GM19397 (cell line): ENCODE measurements around the gene PTGER2.

ENCODE experiments used
- ATAC-seq: cut with Tn5 transposase; IDR thresholded peaks from one replicate; pipeline ENCODE4 v1.9.1; 2021; ENCODE audit warnings: mild to moderate bottlenecking, moderate library complexity; ENCODE audit not compliant: unreplicated experiment

Gene PTGER2

DNA sequence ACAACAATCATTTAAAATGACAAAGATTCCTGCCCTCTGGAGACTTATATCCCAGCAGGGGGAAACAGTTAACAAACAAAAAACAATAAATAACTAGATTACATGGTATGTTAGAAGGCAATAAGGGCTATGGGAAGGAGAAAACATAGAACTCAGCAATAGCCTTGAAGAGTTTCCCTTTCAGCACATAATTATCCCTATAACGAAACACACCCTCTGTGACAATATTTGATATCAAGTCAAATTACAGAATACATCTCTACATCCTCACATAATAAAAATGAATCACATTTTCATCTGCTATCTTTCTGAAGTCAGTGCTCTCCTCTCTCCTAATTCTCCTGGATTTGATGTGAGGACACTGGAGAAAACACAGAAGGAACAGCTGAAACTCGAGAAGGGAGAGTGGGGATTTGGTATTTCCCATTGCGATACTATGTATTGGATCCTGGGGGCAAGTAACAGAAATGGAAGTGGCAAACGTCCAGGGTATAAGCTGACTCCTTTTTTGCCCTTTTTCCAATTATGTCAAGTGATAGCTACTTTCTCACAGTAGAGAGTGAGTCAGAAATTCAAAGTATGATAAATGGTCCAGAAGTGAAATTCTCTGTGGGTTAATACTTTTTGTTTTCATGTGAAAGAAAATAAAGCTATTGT, 9.7 kb upstream of the PTGER2 start:
- no peak for ATAC-seq

GRCh38 chr14:52305014-52305413, 9.1 kb upstream of the PTGER2 start:
- no peak for ATAC-seq

- no peak for ATAC-seq
Measured at GRCh38 chr14:52307376-52307775, 6.7 kb upstream of the PTGER2 start.

DNA sequence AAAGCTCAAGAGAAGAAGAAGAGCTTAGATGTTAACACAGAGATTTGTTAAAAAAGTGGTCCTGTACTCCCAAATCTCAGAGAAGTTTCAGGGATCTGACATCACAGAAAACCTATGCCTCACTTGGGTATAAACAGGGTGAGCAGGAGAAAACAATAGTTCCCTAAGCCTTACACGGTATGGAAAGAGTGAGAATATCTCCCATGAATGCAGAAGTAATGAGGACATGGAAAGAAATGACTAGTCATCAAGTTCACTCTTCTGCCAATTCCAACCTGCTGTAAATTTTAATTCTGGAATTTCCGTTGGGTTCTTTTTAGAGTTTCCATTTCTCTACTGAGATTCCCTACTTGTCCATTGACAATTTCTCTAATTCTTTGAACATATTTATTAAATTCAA, 6.2 kb upstream of the PTGER2 start:
- no peak for ATAC-seq

DNA sequence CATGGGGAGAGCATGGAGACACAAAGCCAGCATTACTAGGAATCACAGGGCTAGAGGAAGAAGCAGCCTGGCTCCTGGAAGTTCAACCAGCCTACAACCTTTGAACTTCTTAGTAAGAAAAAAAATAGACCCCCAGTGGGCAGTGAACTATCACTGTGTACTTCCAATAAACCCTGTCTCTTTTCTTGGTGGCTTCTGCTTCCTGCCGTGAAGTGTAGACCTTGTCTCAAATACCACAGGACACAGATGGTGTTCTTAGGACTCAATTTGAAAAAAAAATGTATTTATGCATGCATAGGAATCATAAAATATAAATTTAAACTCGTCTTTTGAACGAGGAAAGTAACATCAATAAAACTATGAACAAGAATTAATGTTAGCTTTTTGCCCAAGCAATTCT, 3.6 kb upstream of the PTGER2 start:
- no peak for ATAC-seq

GRCh38 chr14:52312931-52313355, 1.2 kb upstream of the PTGER2 start:
- no peak for ATAC-seq

GRCh38 chr14:52313462-52313861, 650 bp upstream of the PTGER2 start:
- ATAC-seq, result no peak

GRCh38 chr14:52314595-52315354, 663 bp downstream of the PTGER2 start:
- ATAC-seq, result peak; percentile 43

GRCh38 chr14:52315355-52315718, 1.2 kb downstream of the PTGER2 start:
- no peak for ATAC-seq

- ATAC-seq, result no peak
Measured at GRCh38 chr14:52318062-52318461, 4.0 kb downstream of the PTGER2 start.

GRCh38 chr14:52318826-52319645, 4.9 kb downstream of the PTGER2 start:
- ATAC-seq, result no peak

GRCh38 chr14:52319919-52320318, 5.8 kb downstream of the PTGER2 start:
- no peak for ATAC-seq

GRCh38 chr14:52325126-52325525, 11.0 kb downstream of the PTGER2 start:
- ATAC-seq, result peak; percentile 92

DNA sequence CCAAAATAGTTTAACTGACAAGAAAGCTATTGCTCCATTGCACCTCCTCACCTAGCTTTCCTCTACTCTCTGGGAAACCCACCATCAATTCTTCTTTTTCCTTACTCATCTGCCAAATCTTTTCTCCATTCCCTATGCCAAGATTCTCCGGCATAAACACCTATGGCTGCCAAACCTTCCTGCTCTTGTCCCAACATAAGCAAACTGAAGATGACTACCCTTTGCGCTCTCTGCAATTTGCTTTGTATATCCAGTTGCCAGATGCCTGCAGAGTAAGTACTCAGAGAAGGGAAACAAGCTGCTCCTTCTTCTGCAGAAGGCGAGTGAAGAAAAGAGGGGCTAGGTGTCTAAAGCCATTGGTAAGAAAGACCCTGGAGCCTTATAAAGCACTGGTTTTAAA, 11.5 kb downstream of the PTGER2 start:
- ATAC-seq, result no peak

DNA sequence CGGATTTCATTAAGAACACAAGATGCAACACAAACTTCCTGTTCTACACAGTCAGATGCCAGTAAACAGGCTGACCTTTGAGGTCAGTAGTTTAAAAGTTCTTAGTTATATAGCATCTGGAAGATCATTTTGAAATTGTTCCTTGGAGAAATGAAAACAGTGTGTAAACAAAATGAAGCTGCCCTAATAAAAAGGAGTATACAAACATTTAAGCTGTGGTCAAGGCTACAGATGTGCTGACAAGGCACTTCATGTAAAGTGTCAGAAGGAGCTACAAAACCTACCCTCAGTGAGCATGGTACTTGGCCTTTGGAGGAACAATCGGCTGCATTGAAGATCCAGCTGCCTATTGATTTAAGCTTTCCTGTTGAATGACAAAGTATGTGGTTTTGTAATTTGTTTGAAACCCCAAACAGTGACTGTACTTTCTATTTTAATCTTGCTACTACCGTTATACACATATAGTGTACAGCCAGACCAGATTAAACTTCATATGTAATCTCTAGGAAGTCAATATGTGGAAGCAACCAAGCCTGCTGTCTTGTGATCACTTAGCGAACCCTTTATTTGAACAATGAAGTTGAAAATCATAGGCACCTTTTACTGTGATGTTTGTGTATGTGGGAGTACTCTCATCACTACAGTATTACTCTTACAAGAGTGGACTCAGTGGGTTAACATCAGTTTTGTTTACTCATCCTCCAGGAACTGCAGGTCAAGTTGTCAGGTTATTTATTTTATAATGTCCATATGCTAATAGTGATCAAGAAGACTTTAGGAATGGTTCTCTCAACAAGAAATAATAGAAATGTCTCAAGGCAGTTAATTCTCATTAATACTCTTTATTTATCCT, 13.5 kb downstream of the PTGER2 start:
- ATAC-seq, result no peak

- ATAC-seq, result no peak
Measured at GRCh38 chr14:52328276-52328675, 14.2 kb downstream of the PTGER2 start.

- no peak for ATAC-seq
Measured at GRCh38 chr14:52329678-52330369, 15.7 kb downstream of the PTGER2 start.

GRCh38 chr14:52332269-52332668, 18.2 kb downstream of the PTGER2 start:
- ATAC-seq, result no peak

- ATAC-seq, result no peak
Measured at GRCh38 chr14:52333108-52333507, 19.0 kb downstream of the PTGER2 start.
